Neural cell (in vitro differentiated cells): Measurements from ENCODE around the gene CHRNA4. TPM values are rescaled to one million over a fixed set of nuclear protein-coding genes. Genes with fewer than 3 reads are reported as not detected.

Experiments used
- H2AFZ ChIP-seq: fragments of 200-600, 300-800 bp; sonication (generic), shearing (Covaris generic); 2 replicates; pipeline ENCODE4 v1.6.0; 2014; ENCODE audit warnings: low read depth, mild to moderate bottlenecking, antibody characterized with exemption, low read length, moderate library complexity
- H3F3A ChIP-seq: fragments of 200-600 bp; shearing (Covaris generic); 2 replicates; pipeline ENCODE4 v1.6.1; 2016; ENCODE audit warnings: mild to moderate bottlenecking, moderate library complexity, mixed read lengths, antibody characterized with exemption, low read length; ENCODE audit not compliant: insufficient read depth, poor library complexity, severe bottlenecking
- H3K27ac ChIP-seq: fragments of 200-600, 300-800 bp; sonication (generic), shearing (Covaris generic); 2 replicates; pipeline ENCODE4 v1.5.1; 2014; ENCODE audit warnings: mild to moderate bottlenecking, low read length, moderate library complexity
- H3K27me3 ChIP-seq: fragments of 300-800, 200-600 bp; sonication (generic), shearing (Covaris generic); 2 replicates; pipeline ENCODE4 v1.6.0; 2014; ENCODE audit warnings: mild to moderate bottlenecking, low read depth, low read length, moderate library complexity; ENCODE audit not compliant: insufficient read depth
- H3K36me3 ChIP-seq: fragments of 300-800, 200-600 bp; sonication (generic), shearing (Covaris generic); 2 replicates; pipeline ENCODE4 v1.5.1; 2014; ENCODE audit warnings: mild to moderate bottlenecking, antibody characterized with exemption, low read length, moderate library complexity; ENCODE audit not compliant: insufficient read depth
- H3K4me2 ChIP-seq: fragments of 300-800, 200-600 bp; sonication (generic), shearing (Covaris generic); 2 replicates; pipeline ENCODE4 v1.6.0; 2014; ENCODE audit warnings: mild to moderate bottlenecking, low read length
- H3K4me3 ChIP-seq: fragments of 300-800, 200-600 bp; sonication (generic), shearing (Covaris generic); 2 replicates; pipeline ENCODE4 v1.5.1; 2014; ENCODE audit warnings: mild to moderate bottlenecking, low read length, moderate library complexity
- H3K79me2 ChIP-seq: fragments of 200-600 bp; shearing (Covaris generic); replicated peaks from 2 replicates; pipeline ENCODE4 v1.6.0; 2014; ENCODE audit warnings: mild to moderate bottlenecking, low read length, moderate library complexity; ENCODE audit not compliant: insufficient read depth
- H3K9ac ChIP-seq: fragments of 300-800, 200-600 bp; sonication (generic), shearing (Covaris generic); 2 replicates; pipeline ENCODE4 v1.6.1; 2016; ENCODE audit warnings: mild to moderate bottlenecking, low read length, mixed read lengths
- H3K9me2 ChIP-seq: fragments of 200-600 bp; shearing (Covaris generic); 2 replicates; pipeline ENCODE4 v1.6.1; 2016; ENCODE audit warnings: mild to moderate bottlenecking, low read length, mixed read lengths; ENCODE audit not compliant: insufficient read depth
- H3K9me3 ChIP-seq: fragments of 200-600, 300-800 bp; sonication (generic), shearing (Covaris generic); 2 replicates; pipeline ENCODE4 v1.6.1; 2016; ENCODE audit warnings: mild to moderate bottlenecking, mixed run types, low read length, moderate library complexity, mixed read lengths
- H4K20me1 ChIP-seq: fragments of 200-600 bp; shearing (Covaris generic); 2 replicates; pipeline ENCODE4 v1.6.1; 2016; ENCODE audit warnings: mild to moderate bottlenecking, mixed run types; ENCODE audit not compliant: insufficient read depth
- EP300 ChIP-seq: fragments of 450-650 bp; conservative IDR thresholded peaks from 2 replicates; pipeline ENCODE4 v1.6.1; 2014; ENCODE audit warnings: antibody characterized with exemption, mild to moderate bottlenecking, moderate library complexity; ENCODE audit not compliant: poor library complexity, severe bottlenecking
- EZH2 ChIP-seq: fragments of 200-600, 300-800 bp; shearing (Covaris generic), sonication (generic); IDR thresholded peaks from 2 replicates; pipeline ENCODE4 v1.6.1; 2014; ENCODE audit warnings: antibody characterized with exemption, low read length, borderline replicate concordance, mild to moderate bottlenecking; ENCODE audit not compliant: insufficient read depth, poor library complexity, severe bottlenecking
- POLR2AphosphoS5 ChIP-seq: IDR thresholded peaks from 2 replicates; pipeline ENCODE4 v1.6.1; 2012
- RAD21 ChIP-seq: fragments of 450-650 bp; conservative IDR thresholded peaks from 2 replicates; pipeline ENCODE4 v1.6.1; 2014; ENCODE audit warnings: antibody characterized with exemption, mild to moderate bottlenecking, moderate library complexity
- SMC3 ChIP-seq: fragments of 450-650 bp; conservative IDR thresholded peaks from 2 replicates; pipeline ENCODE4 v1.6.1; 2014; ENCODE audit warnings: antibody characterized with exemption, mild to moderate bottlenecking, moderate library complexity; ENCODE audit not compliant: poor library complexity
- TAF1 ChIP-seq: IDR thresholded peaks from 2 replicates; pipeline ENCODE4 v1.6.1; 2012; ENCODE audit warnings: low read depth
- polyA plus RNA-seq: library from polyadenylated mRNA; depleted of rRNA; stranded (reverse); fragments of >200 nt; gene quantifications from 2 replicates; pipeline ENCODE4 v1.2.3, GENCODE V29; 2014
- TF ChIP-seq, protein P1 (sequence below): fragments of 450-650 bp; IDR thresholded peaks from 2 replicates; pipeline ENCODE4 v1.5.1; 2014; ENCODE audit warnings: antibody characterized with exemption, mild to moderate bottlenecking, moderate library complexity; ENCODE audit not compliant: poor library complexity, severe bottlenecking
- TF ChIP-seq, protein P2 (sequence below): IDR thresholded peaks from 2 replicates; pipeline ENCODE4 v1.6.1; 2012; ENCODE audit warnings: borderline replicate concordance

CHRNA4 gene
- polyA plus RNA-seq, 1 donor from 2014 or later = 6.8 TPM

DNA sequence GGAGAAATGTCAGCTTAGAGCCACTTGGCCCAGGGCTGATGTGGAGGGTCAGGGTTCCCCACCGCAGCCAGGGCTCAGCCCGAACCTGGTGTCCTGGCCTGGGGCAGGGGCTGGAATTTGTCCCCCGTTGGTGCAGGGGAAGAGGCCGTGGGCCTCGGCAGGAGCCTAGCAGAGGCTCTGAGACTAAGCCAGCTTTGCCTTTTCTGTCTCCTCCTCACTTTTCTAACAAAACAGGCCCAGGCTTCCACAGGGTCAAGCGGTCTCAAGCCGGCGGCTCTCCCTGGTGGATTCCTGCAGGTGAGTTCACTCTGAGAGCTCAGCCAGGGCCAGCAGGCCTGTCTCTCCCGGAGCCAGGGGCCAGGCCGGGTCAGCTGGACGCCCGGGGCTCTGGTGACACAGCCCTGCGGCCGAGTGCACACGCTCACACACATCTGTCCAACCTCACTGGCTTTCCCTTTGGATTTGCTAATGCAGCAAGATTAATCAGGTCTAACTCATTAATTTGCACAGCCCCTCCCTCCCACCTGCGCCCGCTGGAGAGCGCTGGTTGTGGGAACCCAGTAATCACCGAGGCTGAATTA, 2.9 kb upstream of the CHRNA4 start:
- H3K4me3 ChIP-seq = no peak overlapping the region
- H3F3A ChIP-seq = no peaks in the 10 kb centered on the region
- H3K27me3 ChIP-seq = no peaks in the 10 kb centered on the region
- H3K9ac ChIP-seq = no peak overlapping the region
- no peak overlapping the region for H3K4me2 ChIP-seq
- no peaks in the 10 kb centered on the region for H3K9me3 ChIP-seq
- no peaks in the 10 kb centered on the region for H4K20me1 ChIP-seq
- H2AFZ ChIP-seq = no peak overlapping the region
- H3K27ac ChIP-seq = no peak overlapping the region
- no peaks in the 10 kb centered on the region for H3K9me2 ChIP-seq
- H3K79me2 ChIP-seq = no peaks in the 10 kb centered on the region
- TF ChIP-seq, protein P1, sequence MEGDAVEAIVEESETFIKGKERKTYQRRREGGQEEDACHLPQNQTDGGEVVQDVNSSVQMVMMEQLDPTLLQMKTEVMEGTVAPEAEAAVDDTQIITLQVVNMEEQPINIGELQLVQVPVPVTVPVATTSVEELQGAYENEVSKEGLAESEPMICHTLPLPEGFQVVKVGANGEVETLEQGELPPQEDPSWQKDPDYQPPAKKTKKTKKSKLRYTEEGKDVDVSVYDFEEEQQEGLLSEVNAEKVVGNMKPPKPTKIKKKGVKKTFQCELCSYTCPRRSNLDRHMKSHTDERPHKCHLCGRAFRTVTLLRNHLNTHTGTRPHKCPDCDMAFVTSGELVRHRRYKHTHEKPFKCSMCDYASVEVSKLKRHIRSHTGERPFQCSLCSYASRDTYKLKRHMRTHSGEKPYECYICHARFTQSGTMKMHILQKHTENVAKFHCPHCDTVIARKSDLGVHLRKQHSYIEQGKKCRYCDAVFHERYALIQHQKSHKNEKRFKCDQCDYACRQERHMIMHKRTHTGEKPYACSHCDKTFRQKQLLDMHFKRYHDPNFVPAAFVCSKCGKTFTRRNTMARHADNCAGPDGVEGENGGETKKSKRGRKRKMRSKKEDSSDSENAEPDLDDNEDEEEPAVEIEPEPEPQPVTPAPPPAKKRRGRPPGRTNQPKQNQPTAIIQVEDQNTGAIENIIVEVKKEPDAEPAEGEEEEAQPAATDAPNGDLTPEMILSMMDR = no peak
- TF ChIP-seq, protein P2, sequence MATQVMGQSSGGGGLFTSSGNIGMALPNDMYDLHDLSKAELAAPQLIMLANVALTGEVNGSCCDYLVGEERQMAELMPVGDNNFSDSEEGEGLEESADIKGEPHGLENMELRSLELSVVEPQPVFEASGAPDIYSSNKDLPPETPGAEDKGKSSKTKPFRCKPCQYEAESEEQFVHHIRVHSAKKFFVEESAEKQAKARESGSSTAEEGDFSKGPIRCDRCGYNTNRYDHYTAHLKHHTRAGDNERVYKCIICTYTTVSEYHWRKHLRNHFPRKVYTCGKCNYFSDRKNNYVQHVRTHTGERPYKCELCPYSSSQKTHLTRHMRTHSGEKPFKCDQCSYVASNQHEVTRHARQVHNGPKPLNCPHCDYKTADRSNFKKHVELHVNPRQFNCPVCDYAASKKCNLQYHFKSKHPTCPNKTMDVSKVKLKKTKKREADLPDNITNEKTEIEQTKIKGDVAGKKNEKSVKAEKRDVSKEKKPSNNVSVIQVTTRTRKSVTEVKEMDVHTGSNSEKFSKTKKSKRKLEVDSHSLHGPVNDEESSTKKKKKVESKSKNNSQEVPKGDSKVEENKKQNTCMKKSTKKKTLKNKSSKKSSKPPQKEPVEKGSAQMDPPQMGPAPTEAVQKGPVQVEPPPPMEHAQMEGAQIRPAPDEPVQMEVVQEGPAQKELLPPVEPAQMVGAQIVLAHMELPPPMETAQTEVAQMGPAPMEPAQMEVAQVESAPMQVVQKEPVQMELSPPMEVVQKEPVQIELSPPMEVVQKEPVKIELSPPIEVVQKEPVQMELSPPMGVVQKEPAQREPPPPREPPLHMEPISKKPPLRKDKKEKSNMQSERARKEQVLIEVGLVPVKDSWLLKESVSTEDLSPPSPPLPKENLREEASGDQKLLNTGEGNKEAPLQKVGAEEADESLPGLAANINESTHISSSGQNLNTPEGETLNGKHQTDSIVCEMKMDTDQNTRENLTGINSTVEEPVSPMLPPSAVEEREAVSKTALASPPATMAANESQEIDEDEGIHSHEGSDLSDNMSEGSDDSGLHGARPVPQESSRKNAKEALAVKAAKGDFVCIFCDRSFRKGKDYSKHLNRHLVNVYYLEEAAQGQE = no peak
- no peak for TF ChIP-seq POLR2AphosphoS5
- no peak for TF ChIP-seq TAF1
- TF ChIP-seq SMC3 = no peak
- TF ChIP-seq EP300 = no peak
- no peaks in the 10 kb centered on the region for H3K36me3 ChIP-seq

DNA sequence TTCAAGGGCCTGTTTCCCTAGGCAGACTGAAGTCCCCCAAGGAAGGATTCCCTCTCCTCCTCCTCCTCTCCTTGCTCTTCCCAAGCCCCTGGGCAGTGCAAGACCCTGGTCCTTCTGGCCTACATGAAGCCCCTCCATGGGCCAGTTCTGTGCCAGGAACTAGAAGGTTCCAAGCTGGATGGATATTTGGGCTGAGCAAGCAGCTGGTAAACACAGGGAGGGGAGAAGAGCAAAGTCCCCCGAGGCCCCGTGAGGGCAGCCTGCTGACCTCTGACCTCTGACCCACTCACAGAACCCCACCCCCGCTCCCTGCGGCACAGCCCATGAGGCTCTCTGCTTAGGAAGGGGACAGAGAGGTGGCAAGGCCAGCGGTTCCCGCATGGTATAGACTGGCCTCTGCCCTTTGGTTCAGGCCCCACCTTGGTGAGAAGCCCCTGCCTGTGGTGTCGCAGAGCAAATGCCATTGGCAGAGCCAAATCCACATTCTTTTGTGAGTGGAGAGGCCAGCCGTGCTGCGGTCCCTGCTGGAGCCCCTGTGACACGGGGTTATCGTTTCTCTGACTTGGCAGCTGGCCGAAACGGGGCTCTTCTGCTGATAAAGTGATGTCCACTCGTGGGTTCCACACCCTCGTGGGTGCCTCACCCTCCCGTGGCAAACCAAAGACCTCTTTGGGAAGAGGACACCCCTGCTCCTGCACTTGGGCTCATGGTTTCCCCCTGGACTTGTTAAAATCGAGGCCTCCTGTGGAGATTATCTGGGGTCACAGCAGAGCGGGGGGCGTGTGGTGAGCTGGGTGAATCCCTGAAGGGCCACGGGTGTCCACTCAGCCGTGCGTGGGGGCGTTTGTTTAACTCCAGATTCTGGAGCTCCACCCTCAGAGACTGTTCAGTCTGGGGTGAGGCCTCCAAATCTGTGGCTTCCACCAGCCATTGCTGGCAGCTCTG, 2.1 kb upstream of the CHRNA4 start:
- Histone ChIP-seq H3K9me3 (no peaks in the 10 kb centered on the region), H3K4me3 (no peak overlapping the region), H3K9ac (no peak overlapping the region), H3K9me2 (no peaks in the 10 kb centered on the region), H3K4me2 (no peak overlapping the region), H3K36me3 (no peaks in the 10 kb centered on the region), H2AFZ (no peak overlapping the region), H3K27ac (no peak overlapping the region), H3F3A (no peaks in the 10 kb centered on the region), H4K20me1 (no peaks in the 10 kb centered on the region), H3K27me3 (no peaks in the 10 kb centered on the region), H3K79me2 (no peaks in the 10 kb centered on the region)
- TF ChIP-seq POLR2AphosphoS5 = no peak
- TF ChIP-seq EP300 = no peak
- no peak for TF ChIP-seq RAD21
- TF ChIP-seq EZH2 = no peak
- TF ChIP-seq SMC3 = no peak
- TF ChIP-seq, protein P1 = no peak
- TF ChIP-seq, protein P2 = no peak
